GM23338 (cell line): Measurements from ENCODE around the gene PLXND1. TPM values are rescaled to one million over a fixed set of nuclear protein-coding genes. Genes with fewer than 3 reads are reported as not detected.

Source experiments
- ATAC-seq: fragments of 200-7000 bp; cut with Tn5 transposase; 3 replicates; pipeline ENCODE4 v1.9.1; 2020
- DNase-seq: peaks from one replicate; pipeline ENCODE4 v3.0.0-alpha.2; 2015; ENCODE audit warnings: low spot score
- H2AFZ ChIP-seq: fragments of 200-600 bp; sonication (generic); 2 replicates; pipeline ENCODE4 v1.8.0; 2016; ENCODE audit warnings: antibody characterized with exemption, mild to moderate bottlenecking, moderate library complexity
- H3F3A ChIP-seq: fragments of 200-600 bp; sonication (generic); replicated peaks from 2 replicates; pipeline ENCODE4 v1.8.0; 2017; ENCODE audit warnings: antibody characterized with exemption, mixed run types, low read depth
- H3K27ac ChIP-seq: fragments of 200-600 bp; sonication (generic); 2 replicates; pipeline ENCODE4 v1.6.1; 2016; ENCODE audit warnings: low read depth
- H3K27me3 ChIP-seq: fragments of 200-600 bp; sonication (generic); 2 replicates; pipeline ENCODE4 v1.8.0; 2016; ENCODE audit warnings: mild to moderate bottlenecking, mixed run types, moderate library complexity; ENCODE audit not compliant: insufficient read depth
- H3K36me3 ChIP-seq: fragments of 200-600 bp; sonication (generic); 2 replicates; pipeline ENCODE4 v1.8.0; 2016; ENCODE audit warnings: mild to moderate bottlenecking; ENCODE audit not compliant: insufficient read depth
- H3K4me1 ChIP-seq: fragments of 200-600 bp; sonication (generic); 2 replicates; pipeline ENCODE4 v1.8.0; 2016; ENCODE audit warnings: mild to moderate bottlenecking, moderate library complexity; ENCODE audit not compliant: insufficient read depth
- H3K4me2 ChIP-seq: fragments of 200-600 bp; sonication (generic); 2 replicates; pipeline ENCODE4 v1.7.1; 2017; ENCODE audit warnings: mixed run types
- H3K4me3 ChIP-seq: fragments of 200-600 bp; sonication (generic); 2 replicates; pipeline ENCODE4 v1.6.1; 2016; ENCODE audit warnings: mixed run types
- H3K79me2 ChIP-seq: fragments of 200-600 bp; sonication (generic); replicated peaks from 2 replicates; pipeline ENCODE4 v1.8.0; 2017; ENCODE audit warnings: mild to moderate bottlenecking; ENCODE audit not compliant: insufficient read depth
- H3K9me2 ChIP-seq: fragments of 200-600 bp; sonication (generic); 2 replicates; pipeline ENCODE4 v1.8.0; 2017; ENCODE audit not compliant: insufficient read depth
- H4K20me1 ChIP-seq: fragments of 200-600 bp; sonication (generic); replicated peaks from 2 replicates; pipeline ENCODE4 v1.8.0; 2017; ENCODE audit warnings: mild to moderate bottlenecking; ENCODE audit not compliant: insufficient read depth
- H3K27ac Mint-ChIP-seq: 2 replicates; pipeline ENCODE4 v1.8.0; 2020; ENCODE audit warnings: inconsistent platforms, mild to moderate bottlenecking, moderate library complexity, mixed read lengths
- H3K27me3 Mint-ChIP-seq: 3 replicates; pipeline ENCODE4 v1.8.0; 2022; ENCODE audit warnings: low read depth, mild to moderate bottlenecking, moderate library complexity, mixed read lengths, inconsistent platforms; ENCODE audit not compliant: insufficient read depth, poor library complexity
- H3K36me3 Mint-ChIP-seq: 3 replicates; pipeline ENCODE4 v1.8.0; 2021; ENCODE audit warnings: low read depth, mild to moderate bottlenecking, inconsistent platforms, moderate library complexity, mixed read lengths
- H3K4me1 Mint-ChIP-seq: 3 replicates; pipeline ENCODE4 v1.8.0; 2020; ENCODE audit warnings: mild to moderate bottlenecking, inconsistent platforms, mixed read lengths
- H3K4me3 Mint-ChIP-seq: 3 replicates; pipeline ENCODE4 v1.8.0; 2021; ENCODE audit warnings: moderate library complexity, mild to moderate bottlenecking, inconsistent platforms, mixed read lengths
- H3K9me3 Mint-ChIP-seq: 3 replicates; pipeline ENCODE4 v1.8.0; 2020; ENCODE audit warnings: moderate library complexity, mild to moderate bottlenecking, inconsistent platforms, mixed read lengths
- CREB1 ChIP-seq: fragments of 250-450 bp; sonication (Bioruptor Pico); IDR thresholded peaks from 2 replicates; pipeline ENCODE4 v1.5.0; 2020; ENCODE audit warnings: low read depth, mild to moderate bottlenecking, moderate library complexity
- CTCF ChIP-seq, 2 experiments: fragments of 200-600 bp in 1 of 2; sonication (generic) in 1 of 2; conservative IDR thresholded peaks; 2 replicates each; pipeline versions ENCODE4 v1.5.1 to v1.6.1; 2016 to 2017; ENCODE audit warnings: antibody characterized with exemption in 2 of 2, low read depth in 2 of 2, mild to moderate bottlenecking in 2 of 2, moderate library complexity in 1 of 2
- EZH2 ChIP-seq: fragments of 200-600 bp; sonication (generic); IDR thresholded peaks from one replicate; pipeline ENCODE4 v1.8.0; 2017; ENCODE audit warnings: antibody characterized with exemption, mild to moderate bottlenecking, low read depth; ENCODE audit not compliant: unreplicated experiment
- EZH2phosphoT487 ChIP-seq: fragments of 200-600 bp; sonication (generic); IDR thresholded peaks from one replicate; pipeline ENCODE4 v1.8.1; 2018; ENCODE audit warnings: antibody characterized with exemption; ENCODE audit not compliant: unreplicated experiment
- JUNB ChIP-seq: IDR thresholded peaks from one replicate; pipeline ENCODE4 v1.6.1; 2016; ENCODE audit warnings: antibody characterized with exemption; ENCODE audit not compliant: unreplicated experiment
- NANOG ChIP-seq: IDR thresholded peaks from 2 replicates; pipeline ENCODE4 v1.6.1; 2016; ENCODE audit warnings: antibody characterized with exemption, borderline replicate concordance
- POLR2AphosphoS5 ChIP-seq: IDR thresholded peaks from 2 replicates; pipeline ENCODE4 v1.6.1; 2016; ENCODE audit warnings: antibody characterized with exemption, low read depth
- REST ChIP-seq: IDR thresholded peaks from one replicate; pipeline ENCODE4 v1.6.1; 2018; ENCODE audit warnings: antibody characterized with exemption; ENCODE audit not compliant: unreplicated experiment
- ZNF114 ChIP-seq: fragments of 250-450 bp; sonication (Bioruptor Pico); IDR thresholded peaks from 2 replicates; pipeline ENCODE4 v1.5.0; 2020; ENCODE audit warnings: mild to moderate bottlenecking, moderate library complexity
- ZNF331 ChIP-seq: fragments of 250-450 bp; sonication (Bioruptor Pico); IDR thresholded peaks from 2 replicates; pipeline ENCODE4 v1.5.0; 2020; ENCODE audit warnings: low read depth, mild to moderate bottlenecking, moderate library complexity
- polyA plus RNA-seq: library from polyadenylated mRNA; unstranded; fragments of >200 nt; fragmentation: Nextera tagmentation; extraction: Ambion mirVana; gene quantifications from 2 replicates; pipeline ENCODE4 v1.2.1, GENCODE V29; 2016
- total RNA-seq: library from RNA; depleted of rRNA; stranded (reverse); fragments of >200 nt; shearing (Covaris generic); gene quantifications from 2 replicates; pipeline ENCODE4 v1.2.3, GENCODE V29; 2014
- TF ChIP-seq, protein P1 (sequence below): IDR thresholded peaks from 2 replicates; pipeline ENCODE4 v1.6.1; 2016; ENCODE audit warnings: antibody characterized with exemption

Gene PLXND1
- total and polyA plus RNA-seq, 2 experiments from 2014 or later: 13.3 to 60.4 TPM

- no peak for TF ChIP-seq CTCF (conservative IDR thresholded peaks at IDR 0.05; ENCODE audit: low read depth in 2 of 2)
- no peak for TF ChIP-seq EZH2
- no peak for TF ChIP-seq POLR2AphosphoS5
- TF ChIP-seq ZNF331 (CRISPR knock-in tag): no peak
- TF ChIP-seq CREB1 (CRISPR knock-in tag): no peak
- TF ChIP-seq JUNB: no peak
- no peak for TF ChIP-seq REST
- TF ChIP-seq, protein P1, sequence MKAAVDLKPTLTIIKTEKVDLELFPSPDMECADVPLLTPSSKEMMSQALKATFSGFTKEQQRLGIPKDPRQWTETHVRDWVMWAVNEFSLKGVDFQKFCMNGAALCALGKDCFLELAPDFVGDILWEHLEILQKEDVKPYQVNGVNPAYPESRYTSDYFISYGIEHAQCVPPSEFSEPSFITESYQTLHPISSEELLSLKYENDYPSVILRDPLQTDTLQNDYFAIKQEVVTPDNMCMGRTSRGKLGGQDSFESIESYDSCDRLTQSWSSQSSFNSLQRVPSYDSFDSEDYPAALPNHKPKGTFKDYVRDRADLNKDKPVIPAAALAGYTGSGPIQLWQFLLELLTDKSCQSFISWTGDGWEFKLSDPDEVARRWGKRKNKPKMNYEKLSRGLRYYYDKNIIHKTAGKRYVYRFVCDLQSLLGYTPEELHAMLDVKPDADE: no peak
- no peak for TF ChIP-seq EZH2phosphoT487
Observed at GRCh38 chr3:129526121-129526900, 80.2 kb downstream of the PLXND1 start (continued).

DNA sequence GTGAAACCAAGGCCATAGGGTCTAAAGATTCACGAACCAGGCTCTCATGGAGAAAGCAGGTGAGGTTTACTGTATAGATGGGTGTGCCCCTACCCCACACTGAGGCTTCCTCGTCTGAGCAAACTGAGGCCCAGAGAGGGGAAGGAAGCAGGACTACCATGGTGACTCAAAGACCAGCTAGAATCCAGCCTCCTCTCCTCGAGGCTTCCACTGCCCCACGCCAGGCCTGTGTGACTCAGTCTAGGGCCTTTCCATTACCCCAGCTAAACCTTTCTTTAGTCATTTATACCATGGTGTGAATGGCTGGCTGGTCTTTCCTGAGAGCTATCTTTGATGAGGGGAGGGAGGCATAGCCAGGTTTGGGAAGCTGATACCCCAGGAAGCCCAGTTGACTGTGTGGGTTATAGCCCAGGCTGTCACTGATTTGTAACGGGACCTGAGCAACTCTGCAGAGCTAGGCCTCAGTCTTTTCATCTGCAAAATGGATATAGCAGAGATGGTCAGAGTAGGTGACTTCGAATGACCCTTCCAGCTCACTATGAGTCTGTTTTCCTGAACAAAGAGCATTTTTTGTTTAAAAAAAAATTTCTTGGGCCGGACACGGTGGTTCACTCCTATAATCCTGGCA is 81.0 kb downstream of the PLXND1 start:
- Histone ChIP-seq H3K9me2 (no peaks in the 10 kb centered on the region), H3F3A (no peaks in the 10 kb centered on the region), H4K20me1 (no peaks in the 10 kb centered on the region), H3K4me1 (peaks cover 5% of the 10 kb centered on the region; the same call in 1 of the 2 replicates), H3K27me3 (no peaks in the 10 kb centered on the region), H3K4me2 (no peak overlapping the region), H3K36me3 (no peaks in the 10 kb centered on the region), H3K4me3 (no peak overlapping the region), H2AFZ (no peak overlapping the region), H3K79me2 (no peaks in the 10 kb centered on the region), H3K27ac (no peak overlapping the region)
- no peak overlapping the region for H3K4me3 Mint-ChIP-seq
- no peak overlapping the region for H3K27ac Mint-ChIP-seq
- DNase-seq: no peak
- no peak for ATAC-seq
- H3K27me3 Mint-ChIP-seq: peaks cover 20% of the 10 kb centered on the region
- H3K9me3 Mint-ChIP-seq: no peaks in the 10 kb centered on the region
- H3K4me1 Mint-ChIP-seq: peaks cover 24% of the 10 kb centered on the region
- H3K36me3 Mint-ChIP-seq: no peaks in the 10 kb centered on the region; the same call in 2 of the 3 replicates
- TF ChIP-seq ZNF331 (CRISPR knock-in tag): no peak
- no peak for TF ChIP-seq NANOG
- TF ChIP-seq ZNF114 (CRISPR knock-in tag): no peak
- no peak for TF ChIP-seq JUNB
- TF ChIP-seq POLR2AphosphoS5: no peak
- TF ChIP-seq CREB1 (CRISPR knock-in tag): no peak
